SK-N-SH (cell line): ENCODE measurements around the gene RABGAP1L.
A peak's percentile ranks its signal among the peaks of the same experiment; 100 is the strongest.

Experiments used
- CTCF ChIP-seq: fragments of 200-600 bp; sonication (generic); IDR thresholded peaks from 2 replicates; pipeline ENCODE4 v1.6.1; 2017; ENCODE audit warnings: antibody characterized with exemption, mild to moderate bottlenecking, moderate library complexity
- GATA2 ChIP-seq: sonication (generic); formaldehyde crosslinking; IDR thresholded peaks from 2 replicates; pipeline ENCODE4 v1.5.0; 2020; ENCODE audit warnings: mild to moderate bottlenecking, missing genetic modification reagents
- TAF1 ChIP-seq: IDR thresholded peaks from 2 replicates; pipeline ENCODE4 v1.6.1; 2012; ENCODE audit warnings: low read depth, mild to moderate bottlenecking, low read length, moderate library complexity, borderline replicate concordance

GRCh38 chr1:174114788-174115448 is 44.4 kb upstream of the RABGAP1L start:
- TF ChIP-seq CTCF (peak; percentile 69), GATA2 (CRISPR knock-in tag) (no peak), TAF1 (no peak)
